22Rv1 (cell line): ENCODE data around the gene TGM1.

Experiments used
- ZFX ChIP-seq: fragments of 450-650 bp; IDR thresholded peaks from 2 replicates; pipeline ENCODE4 v1.6.1; 2017; ENCODE audit warnings: antibody characterized with exemption, borderline replicate concordance
- TF ChIP-seq, protein P1 (sequence below): fragments of 450-650 bp; IDR thresholded peaks from 2 replicates; pipeline ENCODE4 v1.5.1; 2017; ENCODE audit warnings: mild to moderate bottlenecking

DNA sequence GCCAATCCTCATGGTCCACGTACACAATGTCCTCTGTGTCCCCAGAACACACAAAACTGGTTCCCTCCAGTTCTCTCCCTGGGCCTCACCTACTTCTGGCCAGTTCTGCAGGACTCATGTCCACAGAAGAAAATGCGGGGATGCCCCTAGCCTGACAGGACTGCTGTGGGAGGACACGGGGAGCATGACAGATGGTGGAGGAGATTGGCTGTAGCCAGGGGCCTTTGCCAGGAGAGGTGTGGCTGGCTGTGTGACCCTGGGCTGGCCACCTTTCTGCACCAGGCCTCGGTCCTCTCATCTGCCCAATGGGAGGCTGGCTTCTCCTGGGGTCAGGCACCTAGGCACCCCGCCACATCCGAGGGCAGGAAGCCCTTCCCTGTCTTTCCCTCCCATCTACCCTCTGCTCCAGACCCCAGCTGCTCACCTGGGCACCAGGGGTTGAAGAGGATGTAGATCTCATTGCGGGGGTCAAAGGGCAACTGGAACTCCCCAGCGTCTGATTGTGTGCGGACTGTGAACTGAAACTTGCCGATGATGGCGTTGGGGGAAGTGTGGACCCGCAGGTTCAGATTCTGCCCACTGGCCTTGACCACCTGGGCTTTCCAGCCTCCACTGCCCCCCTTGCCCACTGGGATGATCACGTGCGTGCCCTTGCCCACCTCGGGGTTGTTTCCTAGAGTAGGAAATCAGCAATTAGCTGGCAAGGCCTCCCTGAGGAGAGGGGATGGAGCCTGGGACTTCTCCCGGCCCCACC, 2.8 kb downstream of the TGM1 start:
- TF ChIP-seq, protein P1, sequence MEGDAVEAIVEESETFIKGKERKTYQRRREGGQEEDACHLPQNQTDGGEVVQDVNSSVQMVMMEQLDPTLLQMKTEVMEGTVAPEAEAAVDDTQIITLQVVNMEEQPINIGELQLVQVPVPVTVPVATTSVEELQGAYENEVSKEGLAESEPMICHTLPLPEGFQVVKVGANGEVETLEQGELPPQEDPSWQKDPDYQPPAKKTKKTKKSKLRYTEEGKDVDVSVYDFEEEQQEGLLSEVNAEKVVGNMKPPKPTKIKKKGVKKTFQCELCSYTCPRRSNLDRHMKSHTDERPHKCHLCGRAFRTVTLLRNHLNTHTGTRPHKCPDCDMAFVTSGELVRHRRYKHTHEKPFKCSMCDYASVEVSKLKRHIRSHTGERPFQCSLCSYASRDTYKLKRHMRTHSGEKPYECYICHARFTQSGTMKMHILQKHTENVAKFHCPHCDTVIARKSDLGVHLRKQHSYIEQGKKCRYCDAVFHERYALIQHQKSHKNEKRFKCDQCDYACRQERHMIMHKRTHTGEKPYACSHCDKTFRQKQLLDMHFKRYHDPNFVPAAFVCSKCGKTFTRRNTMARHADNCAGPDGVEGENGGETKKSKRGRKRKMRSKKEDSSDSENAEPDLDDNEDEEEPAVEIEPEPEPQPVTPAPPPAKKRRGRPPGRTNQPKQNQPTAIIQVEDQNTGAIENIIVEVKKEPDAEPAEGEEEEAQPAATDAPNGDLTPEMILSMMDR: no peak
- TF ChIP-seq ZFX: no peak
